HepG2 (cell line): ENCODE data around the gene TWF1. TPM values are rescaled to one million over a fixed set of nuclear protein-coding genes. Genes with fewer than 3 reads are reported as not detected.

Experiments used
- ATF2 ChIP-seq: sonication (generic); formaldehyde crosslinking; IDR thresholded peaks from 2 replicates; pipeline ENCODE4 v1.4.0; 2020; ENCODE audit warnings: missing genetic modification reagents
- DR1 ChIP-seq: sonication (generic); formaldehyde crosslinking; IDR thresholded peaks from 2 replicates; pipeline ENCODE4 v1.8.0; 2021; ENCODE audit warnings: mild to moderate bottlenecking, missing genetic modification reagents, inconsistent platforms
- EEA1 ChIP-seq: sonication (generic); formaldehyde crosslinking; IDR thresholded peaks from 2 replicates; pipeline ENCODE4 v1.5.1; 2020; ENCODE audit warnings: mild to moderate bottlenecking, missing genetic modification reagents, borderline replicate concordance
- FOXK2 ChIP-seq: fragments of 450-650 bp; IDR thresholded peaks from 2 replicates; pipeline ENCODE4 v1.6.1; 2016
- HCFC1 ChIP-seq: fragments of 150-350 bp; IDR thresholded peaks from 2 replicates; pipeline ENCODE4 v1.6.1; 2014; ENCODE audit warnings: low read depth, low read length
- MED1 ChIP-seq: sonication (generic); formaldehyde crosslinking; IDR thresholded peaks from 2 replicates; pipeline ENCODE4 v1.4.0; 2020; ENCODE audit warnings: missing genetic modification reagents
- MZF1 ChIP-seq: sonication (generic); formaldehyde crosslinking; IDR thresholded peaks from 2 replicates; pipeline ENCODE4 v1.8.1; 2023; ENCODE audit warnings: mild to moderate bottlenecking, missing genetic modification reagents, borderline replicate concordance
- NKX3-1 ChIP-seq: sonication (generic); formaldehyde crosslinking; IDR thresholded peaks from 2 replicates; pipeline ENCODE4 v1.5.0; 2020; ENCODE audit warnings: missing genetic modification reagents
- NR2F6 ChIP-seq, 2 experiments: IDR thresholded peaks; 2 replicates each; pipeline ENCODE4 v1.6.1; 2016; ENCODE audit warnings: antibody characterized with exemption in 1 of 2, mild to moderate bottlenecking in 1 of 2
- PITX1 ChIP-seq: sonication (generic); formaldehyde crosslinking; IDR thresholded peaks from 2 replicates; pipeline ENCODE4 v1.5.1; 2020; ENCODE audit warnings: mild to moderate bottlenecking, missing genetic modification reagents
- SRSF1 ChIP-seq: fragments of 200-400 bp; formaldehyde crosslinking; optimal IDR thresholded peaks from 2 replicates; pipeline ENCODE3; 2017; ENCODE audit warnings: mild to moderate bottlenecking, low read depth, low read length, moderate library complexity
- THYN1 ChIP-seq: sonication (generic); formaldehyde crosslinking; IDR thresholded peaks from 2 replicates; pipeline ENCODE4 v1.8.1; 2023; ENCODE audit warnings: low read depth, mild to moderate bottlenecking, moderate library complexity, missing genetic modification reagents, borderline replicate concordance
- ZFP36 ChIP-seq: fragments of 150-350 bp; IDR thresholded peaks from 2 replicates; pipeline ENCODE4 v1.6.1; 2018; ENCODE audit warnings: borderline replicate concordance, low read length, low read depth; ENCODE audit not compliant: partially characterized antibody
- ZFY ChIP-seq: sonication (generic); formaldehyde crosslinking; IDR thresholded peaks from 2 replicates; pipeline ENCODE4 v1.4.0; 2020; ENCODE audit warnings: missing genetic modification reagents
- ZNF234 ChIP-seq: sonication (generic); formaldehyde crosslinking; conservative IDR thresholded peaks from 2 replicates; pipeline ENCODE4 v1.5.1; 2020; ENCODE audit warnings: mild to moderate bottlenecking, missing genetic modification reagents
- ZNF660 ChIP-seq: sonication (generic); formaldehyde crosslinking; IDR thresholded peaks from 2 replicates; pipeline ENCODE4 v1.5.1; 2020; ENCODE audit warnings: mild to moderate bottlenecking, low read depth, missing genetic modification reagents, borderline replicate concordance
- ZNF775 ChIP-seq: sonication (generic); formaldehyde crosslinking; IDR thresholded peaks from 2 replicates; pipeline ENCODE4 v1.4.0; 2020; ENCODE audit warnings: missing genetic modification reagents, mild to moderate bottlenecking, moderate library complexity, borderline replicate concordance
- polyA plus RNA-seq, 8 experiments: library from polyadenylated mRNA; depleted of rRNA in 3 of 8; stranded (reverse) in 7 of 8; unstranded in 1 of 8; fragments of >200 nt; fragmentation: Illumina TruSeq in 4 of 8; extraction: Trizol in 4 of 8; gene quantifications; 2 replicates each; pipeline versions ENCODE4 v1.2.1 to v1.2.3, GENCODE V29; 2011 to 2016; ENCODE audit warnings: low read depth in 4 of 8, missing spikeins in 1 of 8, mixed read lengths in 1 of 8; ENCODE audit not compliant: insufficient read depth in 1 of 8
- total RNA-seq, 5 experiments: library from RNA; depleted of rRNA; stranded (reverse); fragments of >200 nt; fragmentation: Illumina TruSeq; extraction: Trizol; gene quantifications; 2 replicates each; pipeline ENCODE4 v1.2.3, GENCODE V29; 2016; ENCODE audit warnings: low read depth in 1 of 5
- TF ChIP-seq, protein P1 (sequence below): sonication (generic); formaldehyde crosslinking; IDR thresholded peaks from 2 replicates; pipeline ENCODE4 v1.5.0; 2020; ENCODE audit warnings: missing genetic modification reagents
- TF ChIP-seq, protein P2 (sequence below): sonication (generic); formaldehyde crosslinking; IDR thresholded peaks from 2 replicates; pipeline ENCODE4 v1.9.0; 2021; ENCODE audit warnings: missing genetic modification reagents, borderline replicate concordance
- TF ChIP-seq, protein P3 (sequence below): sonication (generic); formaldehyde crosslinking; IDR thresholded peaks from 2 replicates; pipeline ENCODE4 v1.4.0; 2020; ENCODE audit warnings: missing genetic modification reagents, borderline replicate concordance

Gene TWF1
- total and polyA plus RNA-seq, 2 of the 13 experiments (the other 11 are each of a cell fraction or from before 2014, with no cell fraction given) = 32.3 to 85.5 TPM

- TF ChIP-seq, protein P1, sequence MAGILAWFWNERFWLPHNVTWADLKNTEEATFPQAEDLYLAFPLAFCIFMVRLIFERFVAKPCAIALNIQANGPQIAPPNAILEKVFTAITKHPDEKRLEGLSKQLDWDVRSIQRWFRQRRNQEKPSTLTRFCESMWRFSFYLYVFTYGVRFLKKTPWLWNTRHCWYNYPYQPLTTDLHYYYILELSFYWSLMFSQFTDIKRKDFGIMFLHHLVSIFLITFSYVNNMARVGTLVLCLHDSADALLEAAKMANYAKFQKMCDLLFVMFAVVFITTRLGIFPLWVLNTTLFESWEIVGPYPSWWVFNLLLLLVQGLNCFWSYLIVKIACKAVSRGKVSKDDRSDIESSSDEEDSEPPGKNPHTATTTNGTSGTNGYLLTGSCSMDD = no peak
- TF ChIP-seq ZNF234 (CRISPR knock-in tag) = no peak
- TF ChIP-seq SRSF1 = peak; percentile 64
- TF ChIP-seq ZFY (CRISPR knock-in tag) = peak; percentile 87
- no peak for TF ChIP-seq ZNF775 (CRISPR knock-in tag)
- no peak for TF ChIP-seq FOXK2
- TF ChIP-seq, protein P2, sequence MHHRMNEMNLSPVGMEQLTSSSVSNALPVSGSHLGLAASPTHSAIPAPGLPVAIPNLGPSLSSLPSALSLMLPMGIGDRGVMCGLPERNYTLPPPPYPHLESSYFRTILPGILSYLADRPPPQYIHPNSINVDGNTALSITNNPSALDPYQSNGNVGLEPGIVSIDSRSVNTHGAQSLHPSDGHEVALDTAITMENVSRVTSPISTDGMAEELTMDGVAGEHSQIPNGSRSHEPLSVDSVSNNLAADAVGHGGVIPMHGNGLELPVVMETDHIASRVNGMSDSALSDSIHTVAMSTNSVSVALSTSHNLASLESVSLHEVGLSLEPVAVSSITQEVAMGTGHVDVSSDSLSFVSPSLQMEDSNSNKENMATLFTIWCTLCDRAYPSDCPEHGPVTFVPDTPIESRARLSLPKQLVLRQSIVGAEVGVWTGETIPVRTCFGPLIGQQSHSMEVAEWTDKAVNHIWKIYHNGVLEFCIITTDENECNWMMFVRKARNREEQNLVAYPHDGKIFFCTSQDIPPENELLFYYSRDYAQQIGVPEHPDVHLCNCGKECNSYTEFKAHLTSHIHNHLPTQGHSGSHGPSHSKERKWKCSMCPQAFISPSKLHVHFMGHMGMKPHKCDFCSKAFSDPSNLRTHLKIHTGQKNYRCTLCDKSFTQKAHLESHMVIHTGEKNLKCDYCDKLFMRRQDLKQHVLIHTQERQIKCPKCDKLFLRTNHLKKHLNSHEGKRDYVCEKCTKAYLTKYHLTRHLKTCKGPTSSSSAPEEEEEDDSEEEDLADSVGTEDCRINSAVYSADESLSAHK (CRISPR knock-in tag) = no peak
- no peak for TF ChIP-seq EEA1 (CRISPR knock-in tag)
- no peak for TF ChIP-seq ZNF660 (CRISPR knock-in tag)
- TF ChIP-seq NR2F6 (IDR thresholded peaks at IDR 0.05) = no peak
- no peak for TF ChIP-seq NR2F6 (CRISPR knock-in tag; IDR thresholded peaks at IDR 0.05)
- no peak; the same call in 1 of the 2 replicates for TF ChIP-seq DR1 (CRISPR knock-in tag)
- no peak for TF ChIP-seq THYN1 (CRISPR knock-in tag)
- TF ChIP-seq ATF2 (CRISPR knock-in tag) = no peak
- no peak for TF ChIP-seq HCFC1
- TF ChIP-seq, protein P3, sequence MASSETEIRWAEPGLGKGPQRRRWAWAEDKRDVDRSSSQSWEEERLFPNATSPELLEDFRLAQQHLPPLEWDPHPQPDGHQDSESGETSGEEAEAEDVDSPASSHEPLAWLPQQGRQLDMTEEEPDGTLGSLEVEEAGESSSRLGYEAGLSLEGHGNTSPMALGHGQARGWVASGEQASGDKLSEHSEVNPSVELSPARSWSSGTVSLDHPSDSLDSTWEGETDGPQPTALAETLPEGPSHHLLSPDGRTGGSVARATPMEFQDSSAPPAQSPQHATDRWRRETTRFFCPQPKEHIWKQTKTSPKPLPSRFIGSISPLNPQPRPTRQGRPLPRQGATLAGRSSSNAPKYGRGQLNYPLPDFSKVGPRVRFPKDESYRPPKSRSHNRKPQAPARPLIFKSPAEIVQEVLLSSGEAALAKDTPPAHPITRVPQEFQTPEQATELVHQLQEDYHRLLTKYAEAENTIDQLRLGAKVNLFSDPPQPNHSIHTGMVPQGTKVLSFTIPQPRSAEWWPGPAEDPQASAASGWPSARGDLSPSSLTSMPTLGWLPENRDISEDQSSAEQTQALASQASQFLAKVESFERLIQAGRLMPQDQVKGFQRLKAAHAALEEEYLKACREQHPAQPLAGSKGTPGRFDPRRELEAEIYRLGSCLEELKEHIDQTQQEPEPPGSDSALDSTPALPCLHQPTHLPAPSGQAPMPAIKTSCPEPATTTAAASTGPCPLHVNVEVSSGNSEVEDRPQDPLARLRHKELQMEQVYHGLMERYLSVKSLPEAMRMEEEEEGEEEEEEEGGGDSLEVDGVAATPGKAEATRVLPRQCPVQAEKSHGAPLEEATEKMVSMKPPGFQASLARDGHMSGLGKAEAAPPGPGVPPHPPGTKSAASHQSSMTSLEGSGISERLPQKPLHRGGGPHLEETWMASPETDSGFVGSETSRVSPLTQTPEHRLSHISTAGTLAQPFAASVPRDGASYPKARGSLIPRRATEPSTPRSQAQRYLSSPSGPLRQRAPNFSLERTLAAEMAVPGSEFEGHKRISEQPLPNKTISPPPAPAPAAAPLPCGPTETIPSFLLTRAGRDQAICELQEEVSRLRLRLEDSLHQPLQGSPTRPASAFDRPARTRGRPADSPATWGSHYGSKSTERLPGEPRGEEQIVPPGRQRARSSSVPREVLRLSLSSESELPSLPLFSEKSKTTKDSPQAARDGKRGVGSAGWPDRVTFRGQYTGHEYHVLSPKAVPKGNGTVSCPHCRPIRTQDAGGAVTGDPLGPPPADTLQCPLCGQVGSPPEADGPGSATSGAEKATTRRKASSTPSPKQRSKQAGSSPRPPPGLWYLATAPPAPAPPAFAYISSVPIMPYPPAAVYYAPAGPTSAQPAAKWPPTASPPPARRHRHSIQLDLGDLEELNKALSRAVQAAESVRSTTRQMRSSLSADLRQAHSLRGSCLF (CRISPR knock-in tag) = no peak
- TF ChIP-seq PITX1 = no peak
- TF ChIP-seq MED1 = 0 out of 2 replicates have a peak, but pooled peaks have one; percentile 10
- TF ChIP-seq NKX3-1 (CRISPR knock-in tag) = peak; percentile 51; the same call in 1 of the 2 replicates
- no peak for TF ChIP-seq ZFP36
- no peak for TF ChIP-seq MZF1 (CRISPR knock-in tag)
Observed at GRCh38 chr12:43835656-43836474, 29.7 kb upstream of the TWF1 start, which contains the start of gene TMEM117 (continued).
